ENCODE measurements around the gene EXOC5.

Gene EXOC5, protein sequence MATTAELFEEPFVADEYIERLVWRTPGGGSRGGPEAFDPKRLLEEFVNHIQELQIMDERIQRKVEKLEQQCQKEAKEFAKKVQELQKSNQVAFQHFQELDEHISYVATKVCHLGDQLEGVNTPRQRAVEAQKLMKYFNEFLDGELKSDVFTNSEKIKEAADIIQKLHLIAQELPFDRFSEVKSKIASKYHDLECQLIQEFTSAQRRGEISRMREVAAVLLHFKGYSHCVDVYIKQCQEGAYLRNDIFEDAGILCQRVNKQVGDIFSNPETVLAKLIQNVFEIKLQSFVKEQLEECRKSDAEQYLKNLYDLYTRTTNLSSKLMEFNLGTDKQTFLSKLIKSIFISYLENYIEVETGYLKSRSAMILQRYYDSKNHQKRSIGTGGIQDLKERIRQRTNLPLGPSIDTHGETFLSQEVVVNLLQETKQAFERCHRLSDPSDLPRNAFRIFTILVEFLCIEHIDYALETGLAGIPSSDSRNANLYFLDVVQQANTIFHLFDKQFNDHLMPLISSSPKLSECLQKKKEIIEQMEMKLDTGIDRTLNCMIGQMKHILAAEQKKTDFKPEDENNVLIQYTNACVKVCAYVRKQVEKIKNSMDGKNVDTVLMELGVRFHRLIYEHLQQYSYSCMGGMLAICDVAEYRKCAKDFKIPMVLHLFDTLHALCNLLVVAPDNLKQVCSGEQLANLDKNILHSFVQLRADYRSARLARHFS

DNA sequence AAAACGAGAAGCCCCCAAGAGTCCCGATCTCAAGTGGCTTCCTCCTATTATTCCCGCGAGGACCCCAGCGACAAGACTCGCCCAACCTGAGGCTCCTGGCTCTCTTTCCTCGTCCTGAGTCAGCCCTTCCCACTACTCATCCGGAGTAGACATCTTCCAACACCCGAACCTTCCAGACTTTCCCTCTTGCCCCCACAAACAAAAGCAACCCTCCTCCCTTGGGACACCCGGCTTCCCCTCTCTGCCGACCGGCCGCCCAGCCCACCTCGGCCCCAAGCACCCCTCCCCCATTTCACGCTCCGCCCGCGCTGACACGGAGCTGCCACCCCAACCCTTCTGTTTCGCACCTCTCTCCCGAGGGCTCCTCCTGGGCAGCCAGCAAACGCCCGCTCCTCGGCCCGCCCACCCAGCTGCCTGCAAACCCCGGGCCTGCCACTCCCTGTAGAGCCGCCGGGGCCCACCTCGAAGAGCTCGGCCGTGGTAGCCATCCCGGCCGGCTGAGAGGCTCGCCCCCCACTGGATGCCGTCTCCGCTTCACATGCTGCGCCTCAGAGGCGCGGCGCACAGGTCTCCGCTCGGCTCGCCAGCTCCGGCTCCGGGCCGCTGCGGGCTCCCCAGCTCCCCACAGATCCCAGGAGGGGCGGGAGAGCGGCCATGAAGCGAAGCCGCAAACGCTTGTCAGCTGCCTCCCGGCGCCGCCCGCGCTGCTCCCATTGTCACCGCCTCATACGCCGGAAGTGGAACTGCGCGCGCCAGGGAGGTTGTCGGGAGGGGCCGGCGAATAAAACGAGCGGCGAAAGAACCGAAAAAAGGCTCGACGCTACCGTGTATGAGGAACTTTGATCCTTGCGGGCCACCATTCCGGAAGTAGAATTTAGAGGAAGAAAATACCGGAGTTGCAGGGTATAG, at the start of gene EXOC5, which contains the start of gene AP5M1:
Gene EXOC5, minus strand, starts transcription at position 745 of the 909 bp plus-strand sequence. Its CDS starts 257 bp downstream, at position 488.
Gene AP5M1, plus strand, starts transcription at position 811 of the 909 bp plus-strand sequence. CDS start 344 bp downstream, outside the sequence.
- peak; percentile 92 for DNase-seq

DNA sequence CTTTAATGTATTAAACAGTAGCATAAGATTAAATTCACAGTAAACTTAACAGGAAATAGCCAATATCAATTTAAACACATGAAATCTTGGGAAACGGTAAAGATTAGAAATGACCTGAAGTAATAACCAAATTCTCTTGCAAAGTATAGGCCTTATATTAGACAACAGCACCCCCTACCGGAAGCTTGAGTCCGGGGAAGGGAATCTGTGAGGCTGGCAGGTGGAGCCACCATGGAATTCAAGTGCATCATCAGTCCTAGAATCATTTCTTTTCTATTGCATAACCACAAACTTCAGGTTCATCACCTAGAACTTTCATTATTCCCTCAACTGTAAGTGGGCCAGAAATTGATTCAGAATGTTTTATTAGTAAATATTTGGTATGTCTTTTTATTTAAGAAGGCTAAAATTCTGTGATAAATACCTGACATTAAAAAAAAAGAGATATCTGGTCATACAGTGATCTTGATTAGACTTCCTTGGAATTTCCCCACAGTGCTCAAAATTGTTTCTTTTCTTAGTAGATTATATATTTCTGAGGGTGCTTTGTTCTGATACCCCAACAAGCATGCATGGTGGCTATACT, 48.6 kb upstream of the EXOC5 start:
- DNase-seq = peak; percentile 70

- no peak for DNase-seq
Observed at GRCh38 chr14:57314396-57315089, 45.8 kb upstream of the EXOC5 start.

DNA sequence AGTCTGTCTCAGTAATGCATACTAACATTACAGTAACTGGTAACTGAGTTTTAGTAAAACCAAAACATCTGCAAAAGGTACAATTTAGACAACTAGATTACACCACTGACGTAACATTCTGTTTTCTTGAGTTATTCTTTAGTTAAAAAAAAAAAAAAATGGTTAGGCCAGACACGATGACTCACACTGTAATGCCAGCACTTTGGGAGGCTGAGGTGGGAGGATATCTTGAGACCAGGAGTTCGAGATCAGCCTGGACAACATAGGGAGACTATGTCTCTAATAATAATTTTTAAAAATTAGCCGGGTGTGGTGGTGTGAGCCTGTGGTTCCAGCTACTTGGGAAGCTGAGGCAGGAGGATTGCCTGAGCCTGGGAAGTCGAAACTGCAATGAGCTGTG, 34.2 kb upstream of the EXOC5 start:
- no peak for DNase-seq

- DNase-seq = no peak
Observed at GRCh38 chr14:57299511-57299910, 30.8 kb upstream of the EXOC5 start.

GRCh38 chr14:57297852-57298251, 29.1 kb upstream of the EXOC5 start:
- no peak for DNase-seq

GRCh38 chr14:57295239-57295638, 26.5 kb upstream of the EXOC5 start:
- no peak for DNase-seq

DNA sequence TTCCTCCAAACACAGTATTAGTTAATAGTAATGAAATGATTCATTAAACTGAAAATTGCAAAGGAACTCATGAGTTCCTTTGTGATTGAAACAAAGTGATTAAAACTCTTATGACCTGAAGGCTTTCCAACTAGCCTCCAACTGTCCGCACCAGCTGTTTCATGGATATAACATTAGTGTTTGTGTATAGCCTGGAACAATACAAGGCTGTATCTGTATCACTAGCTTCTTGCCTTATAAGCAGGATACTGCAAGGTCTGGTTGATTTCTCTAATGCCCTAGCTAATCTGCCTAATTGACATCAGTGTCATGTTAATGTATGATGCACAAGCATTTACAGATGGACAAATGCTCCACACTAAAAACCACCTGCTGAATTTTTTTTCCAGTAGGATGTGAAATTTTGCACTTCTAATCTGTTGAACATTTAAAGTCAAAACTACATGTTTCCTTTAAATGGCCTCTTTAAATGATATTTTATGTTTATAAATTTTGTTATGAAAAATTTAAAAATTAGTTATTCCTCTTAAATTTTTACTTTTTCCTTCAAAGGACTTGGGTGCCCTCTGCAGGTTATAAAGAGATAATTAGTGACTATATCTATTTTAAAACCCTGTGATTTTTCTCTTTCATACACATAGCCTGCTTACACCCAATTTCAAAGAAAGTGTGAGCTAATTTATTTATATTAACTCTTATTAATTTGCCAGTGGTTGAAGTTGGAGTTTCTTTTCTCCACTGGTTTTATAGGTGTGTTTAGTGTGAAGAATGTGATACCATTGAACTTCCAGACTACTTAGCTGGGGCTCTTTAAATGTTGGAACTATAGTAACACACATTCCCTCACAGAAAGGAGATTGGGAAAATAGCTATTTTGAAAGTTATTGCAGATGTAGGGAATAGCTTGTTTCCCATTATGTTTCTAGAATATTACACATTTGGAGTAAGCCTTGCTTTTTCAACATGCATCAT, 25.4 kb upstream of the EXOC5 start:
- DNase-seq = no peak

DNA sequence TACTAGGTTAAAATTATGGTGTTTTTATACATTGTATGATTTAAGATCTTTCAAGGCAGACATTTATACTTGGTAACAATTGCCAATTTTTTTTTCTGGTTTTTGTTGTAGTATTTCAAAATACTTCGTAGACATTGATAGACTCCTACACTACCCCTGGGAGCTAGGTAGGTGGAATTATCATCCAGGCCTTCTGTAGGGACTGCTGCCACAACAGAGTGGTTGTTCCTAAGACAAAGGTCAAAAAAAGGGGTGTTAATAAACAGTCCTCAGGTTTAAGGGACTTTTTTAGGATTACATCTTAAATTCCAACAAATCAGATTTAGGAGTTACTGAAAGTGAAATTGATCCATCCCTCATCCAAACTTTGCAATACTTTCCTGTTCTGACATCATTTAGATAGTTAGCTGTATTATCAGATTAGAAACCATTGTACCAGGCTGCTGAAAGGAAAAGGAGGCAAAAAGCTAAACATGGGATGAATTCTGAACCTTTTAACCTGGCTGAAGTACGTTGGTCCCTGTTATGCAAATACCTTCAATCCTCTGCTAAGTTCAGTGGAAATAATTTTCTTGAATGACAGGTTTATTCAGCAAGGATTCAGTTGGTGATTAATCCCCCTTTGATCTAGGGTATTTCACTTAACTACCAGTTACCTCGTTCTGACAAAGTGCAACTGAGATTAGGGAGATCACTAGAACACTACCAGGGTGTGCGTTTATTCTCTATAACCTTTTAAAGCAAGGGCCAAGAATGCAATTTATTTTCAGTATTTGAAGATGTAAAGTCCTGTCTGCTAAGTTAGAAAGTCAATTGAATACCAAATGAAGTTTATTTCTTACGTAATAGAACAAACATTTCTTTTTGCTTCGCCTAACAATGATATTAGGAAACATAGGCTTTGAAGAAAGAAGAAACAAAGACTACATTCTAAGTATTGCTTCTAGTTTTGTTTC, 23.3 kb upstream of the EXOC5 start:
- no peak for DNase-seq

DNA sequence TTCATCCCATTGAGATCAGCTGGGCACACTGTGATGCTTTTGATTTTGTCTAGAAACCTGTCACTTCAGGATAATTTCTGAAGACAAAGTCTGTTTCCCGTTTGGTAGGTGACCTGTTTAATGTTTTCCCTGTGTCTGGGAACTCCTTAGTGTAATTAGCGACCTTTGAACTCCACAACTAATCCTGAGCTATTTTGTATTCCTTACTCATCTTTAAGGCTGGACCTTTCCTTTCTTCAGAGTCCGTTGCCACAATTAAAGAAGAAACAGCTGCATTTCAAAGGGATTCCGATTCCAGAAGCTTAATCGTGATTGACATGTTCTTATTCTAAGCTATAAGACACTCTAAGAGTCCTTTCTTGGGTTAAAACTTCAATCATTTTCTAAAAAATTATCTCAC, 22.0 kb upstream of the EXOC5 start:
- no peak for DNase-seq

DNA sequence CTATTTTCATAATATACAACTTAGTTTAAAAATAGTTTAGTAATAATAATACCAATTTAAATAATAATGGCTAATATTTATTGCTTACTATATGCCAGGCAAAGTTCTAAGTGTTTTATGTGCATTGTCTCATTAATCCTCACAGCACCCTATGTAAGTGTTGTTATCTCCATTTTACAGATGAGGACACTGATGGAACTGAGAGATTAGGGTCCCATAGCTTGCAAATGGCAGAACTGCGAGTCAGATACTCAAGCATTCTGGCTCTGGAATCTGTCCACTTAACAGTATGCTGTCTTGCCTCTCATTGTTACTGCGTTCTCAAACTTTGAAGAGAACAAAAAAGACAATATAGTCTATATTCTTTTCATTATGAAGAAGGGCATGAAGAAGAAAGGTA, 19.0 kb upstream of the EXOC5 start:
- no peak for DNase-seq

GRCh38 chr14:57277062-57277461, 8.4 kb upstream of the EXOC5 start:
- no peak for DNase-seq

DNA sequence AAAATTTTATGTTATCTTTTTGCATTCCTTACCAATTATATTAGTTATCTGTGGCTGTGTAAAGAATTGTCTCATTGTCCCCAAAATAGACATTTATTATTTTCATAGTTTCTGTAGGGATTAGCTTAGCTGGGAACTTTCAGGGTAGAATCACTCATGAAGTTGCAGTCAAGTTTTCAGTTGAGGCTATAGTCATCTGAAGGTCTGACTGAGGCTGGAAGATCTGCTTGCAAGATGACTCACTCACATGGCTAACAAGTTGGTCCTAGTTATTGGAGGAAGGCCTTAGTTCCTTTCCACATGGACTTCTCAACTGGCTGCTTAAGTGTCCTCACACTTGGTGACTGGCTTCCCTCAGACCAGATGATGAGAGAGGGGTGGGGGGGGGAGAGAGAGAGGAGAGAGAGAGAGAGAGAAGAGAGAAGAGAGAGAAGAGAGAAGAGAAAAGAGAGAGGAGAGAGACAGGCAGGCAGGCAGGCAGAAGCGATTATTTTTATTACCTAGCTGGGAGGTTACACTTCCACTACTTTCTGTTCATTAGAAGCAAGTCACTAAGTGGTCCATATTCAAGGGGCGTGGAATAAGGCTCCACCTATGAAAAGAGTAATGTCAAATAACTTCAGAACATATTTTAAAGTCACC, 6.4 kb upstream of the EXOC5 start:
- DNase-seq = no peak

- no peak for DNase-seq
Observed at GRCh38 chr14:57274551-57274950, 5.8 kb upstream of the EXOC5 start.

DNA sequence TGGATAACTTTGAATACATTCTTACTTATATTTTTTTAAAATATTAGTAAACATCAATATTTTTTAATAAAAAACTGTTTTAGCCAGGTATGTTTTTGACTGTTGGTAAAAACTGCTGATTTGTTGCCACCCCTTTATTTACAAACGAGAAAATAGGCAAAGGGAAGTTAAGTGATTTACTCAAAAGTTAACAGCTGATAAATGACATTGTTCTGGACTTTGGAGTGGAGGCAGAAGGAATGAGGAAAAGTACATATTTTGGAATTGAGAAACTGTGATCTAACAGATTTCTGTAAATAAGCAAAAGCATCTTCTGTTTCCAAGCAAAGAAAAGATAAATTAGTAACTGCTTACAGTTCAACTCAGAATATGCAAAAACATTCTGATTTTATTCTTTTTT, 4.5 kb upstream of the EXOC5 start:
- no peak for DNase-seq

DNA sequence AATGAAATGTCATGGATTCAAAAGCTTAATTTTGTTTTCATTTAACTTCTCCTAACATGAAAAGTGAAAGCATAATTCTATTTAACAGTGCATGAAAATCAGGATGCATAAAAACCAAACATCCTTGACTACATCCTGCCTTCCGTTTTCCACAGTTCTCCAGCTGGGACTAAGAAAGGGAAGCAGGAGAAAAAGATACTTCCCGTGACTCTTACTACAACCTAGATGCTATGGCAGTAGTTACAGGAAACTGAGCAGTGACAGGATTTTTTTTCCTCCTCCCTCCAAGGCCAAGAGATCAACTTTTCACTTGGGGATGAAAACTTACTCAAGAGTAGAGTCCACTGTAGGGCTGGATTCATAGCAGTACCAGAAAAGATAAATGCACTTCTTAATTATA, 2.6 kb downstream of the EXOC5 start:
- DNase-seq = no peak

DNA sequence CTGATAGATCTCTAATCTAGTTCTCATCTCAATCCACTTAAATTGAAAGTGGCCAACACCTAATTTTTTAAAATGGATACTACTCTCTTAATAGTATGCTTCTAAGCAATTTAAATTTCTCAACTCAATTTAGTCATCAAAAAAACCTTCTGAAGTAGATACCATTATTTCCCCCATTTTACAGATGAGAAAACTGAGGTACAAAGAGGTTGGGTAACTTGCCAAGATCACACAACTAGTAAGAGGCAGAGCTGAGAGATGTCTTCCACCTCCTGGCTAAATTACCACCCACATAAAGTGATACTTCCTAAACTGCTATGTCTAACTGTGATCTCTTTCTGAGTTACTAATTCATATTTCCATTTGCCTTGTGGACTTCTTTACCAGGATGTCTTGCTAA, 6.6 kb downstream of the EXOC5 start:
- no peak for DNase-seq

- no peak for DNase-seq
Observed at GRCh38 chr14:57261604-57262003, 7.1 kb downstream of the EXOC5 start.

DNA sequence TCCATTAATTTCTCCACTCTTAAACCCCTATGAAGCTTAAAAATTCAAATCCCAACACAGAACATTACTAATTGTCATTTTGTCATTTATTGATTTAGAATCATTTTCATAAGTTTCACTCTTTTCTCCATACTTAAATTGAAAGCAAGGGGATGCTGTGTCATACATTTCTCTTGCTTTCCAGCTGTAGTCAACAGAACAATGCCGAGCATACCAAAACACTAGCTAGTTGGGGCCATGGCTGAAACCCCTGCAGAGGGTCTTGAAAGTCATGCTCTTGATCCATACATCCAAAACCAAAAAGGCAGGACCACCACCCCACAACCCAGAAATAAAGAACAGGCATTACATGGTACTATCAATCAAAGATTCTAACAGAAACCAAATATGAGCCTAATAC, 9.0 kb downstream of the EXOC5 start:
- no peak for DNase-seq
